ENCODE measurements around the gene ANKRD17.
"Not testable (repeated sequence)": the region's sequence is repeated elsewhere in the genome, so short reads cannot be mapped to it uniquely, and the experiment has no call there.

ANKRD17 gene

GRCh38 chr4:73237044-73237443 lies 21.6 kb downstream of the ANKRD17 start:
- no peak for DNase-seq (ENCODE audit: low spot score)
- no peak for TF ChIP-seq CTCF (IDR thresholded peaks at IDR 0.05; ENCODE audit: borderline replicate concordance, control extremely low read depth, extremely low read depth, insufficient read depth, missing control alignments)
- in situ Hi-C loops (cut with MboI; ENCODE audit: low sequenced_read_pairs, unreplicated experiment), result no loop called here

GRCh38 chr4:73236151-73236550 lies 22.4 kb downstream of the ANKRD17 start:
- no peak for DNase-seq (ENCODE audit: low spot score)
- in situ Hi-C loops (cut with MboI; ENCODE audit: low sequenced_read_pairs, unreplicated experiment), result no loop called here
- TF ChIP-seq CTCF (IDR thresholded peaks at IDR 0.05; ENCODE audit: borderline replicate concordance, control extremely low read depth, extremely low read depth, insufficient read depth, missing control alignments), result no peak

- DNase-seq (ENCODE audit: low spot score), result no peak
- TF ChIP-seq CTCF (IDR thresholded peaks at IDR 0.05; ENCODE audit: borderline replicate concordance, control extremely low read depth, extremely low read depth, insufficient read depth, missing control alignments), result no peak
- in situ Hi-C loops (cut with MboI; ENCODE audit: low sequenced_read_pairs, unreplicated experiment), result no loop called here
Measured at GRCh38 chr4:73234712-73235111, 23.9 kb downstream of the ANKRD17 start.

GRCh38 chr4:73231518-73232487 lies 26.8 kb downstream of the ANKRD17 start:
- in situ Hi-C loops (cut with MboI; ENCODE audit: low sequenced_read_pairs, unreplicated experiment), result no loop called here
- no peak for DNase-seq (ENCODE audit: low spot score)
- TF ChIP-seq CTCF (IDR thresholded peaks at IDR 0.05; ENCODE audit: borderline replicate concordance, control extremely low read depth, extremely low read depth, insufficient read depth, missing control alignments), result no peak

- DNase-seq (ENCODE audit: low spot score), result no peak
Measured at GRCh38 chr4:73230865-73231517, 27.6 kb downstream of the ANKRD17 start.

GRCh38 chr4:73228800-73229199 lies 29.8 kb downstream of the ANKRD17 start:
- DNase-seq (ENCODE audit: low spot score); in situ Hi-C loops (cut with MboI; ENCODE audit: low sequenced_read_pairs, unreplicated experiment): not testable (repeated sequence)

More at GRCh38 chr4:73230865-73231517, 27.6 kb downstream of the ANKRD17 start:
- in situ Hi-C loops (cut with MboI; ENCODE audit: low sequenced_read_pairs, unreplicated experiment), result no loop called here
- no peak for TF ChIP-seq CTCF (IDR thresholded peaks at IDR 0.05; ENCODE audit: borderline replicate concordance, control extremely low read depth, extremely low read depth, insufficient read depth, missing control alignments)

GRCh38 chr4:73224886-73225285 lies 33.7 kb downstream of the ANKRD17 start:
- in situ Hi-C loops (cut with MboI; ENCODE audit: low sequenced_read_pairs, unreplicated experiment), result no loop called here
- DNase-seq (ENCODE audit: low spot score), result peak; percentile 11
- TF ChIP-seq CTCF (IDR thresholded peaks at IDR 0.05; ENCODE audit: borderline replicate concordance, control extremely low read depth, extremely low read depth, insufficient read depth, missing control alignments), result no peak
